HG02981 (cell line): ENCODE data around the gene TEX48.

ENCODE experiments used
- ATAC-seq: cut with Tn5 transposase; IDR thresholded peaks from one replicate; pipeline ENCODE4 v1.9.1; 2021; ENCODE audit warnings: mild to moderate bottlenecking, moderate library complexity; ENCODE audit not compliant: unreplicated experiment

Gene TEX48

GRCh38 chr9:114669961-114670360 is 12.0 kb downstream of the TEX48 start:
- no peak for ATAC-seq

DNA sequence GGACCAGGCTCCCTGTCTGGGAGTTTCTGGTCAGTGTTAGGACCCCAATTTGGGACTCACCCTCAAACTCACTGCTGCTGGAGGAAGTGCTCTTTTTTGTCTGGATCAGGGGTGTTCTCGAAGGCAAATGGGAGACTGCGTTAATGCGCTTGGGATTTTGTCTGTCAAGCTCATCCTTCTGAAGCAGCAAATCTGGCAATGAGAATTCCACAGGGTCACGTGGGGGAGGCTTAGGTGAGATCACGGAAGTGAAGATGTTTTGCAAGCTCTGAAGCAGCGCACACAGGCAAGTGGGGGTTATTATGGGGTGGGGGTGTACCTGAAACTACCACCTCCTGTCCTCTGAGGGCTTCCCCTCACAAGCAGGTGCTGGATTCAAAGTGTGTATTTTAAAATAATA is 13.8 kb downstream of the TEX48 start:
- ATAC-seq: no peak

GRCh38 chr9:114666851-114667250 is 15.1 kb downstream of the TEX48 start:
- ATAC-seq: no peak

- no peak for ATAC-seq
Observed at GRCh38 chr9:114666401-114666800, 15.6 kb downstream of the TEX48 start.

GRCh38 chr9:114664181-114664580 is 17.8 kb downstream of the TEX48 start:
- ATAC-seq: no peak

DNA sequence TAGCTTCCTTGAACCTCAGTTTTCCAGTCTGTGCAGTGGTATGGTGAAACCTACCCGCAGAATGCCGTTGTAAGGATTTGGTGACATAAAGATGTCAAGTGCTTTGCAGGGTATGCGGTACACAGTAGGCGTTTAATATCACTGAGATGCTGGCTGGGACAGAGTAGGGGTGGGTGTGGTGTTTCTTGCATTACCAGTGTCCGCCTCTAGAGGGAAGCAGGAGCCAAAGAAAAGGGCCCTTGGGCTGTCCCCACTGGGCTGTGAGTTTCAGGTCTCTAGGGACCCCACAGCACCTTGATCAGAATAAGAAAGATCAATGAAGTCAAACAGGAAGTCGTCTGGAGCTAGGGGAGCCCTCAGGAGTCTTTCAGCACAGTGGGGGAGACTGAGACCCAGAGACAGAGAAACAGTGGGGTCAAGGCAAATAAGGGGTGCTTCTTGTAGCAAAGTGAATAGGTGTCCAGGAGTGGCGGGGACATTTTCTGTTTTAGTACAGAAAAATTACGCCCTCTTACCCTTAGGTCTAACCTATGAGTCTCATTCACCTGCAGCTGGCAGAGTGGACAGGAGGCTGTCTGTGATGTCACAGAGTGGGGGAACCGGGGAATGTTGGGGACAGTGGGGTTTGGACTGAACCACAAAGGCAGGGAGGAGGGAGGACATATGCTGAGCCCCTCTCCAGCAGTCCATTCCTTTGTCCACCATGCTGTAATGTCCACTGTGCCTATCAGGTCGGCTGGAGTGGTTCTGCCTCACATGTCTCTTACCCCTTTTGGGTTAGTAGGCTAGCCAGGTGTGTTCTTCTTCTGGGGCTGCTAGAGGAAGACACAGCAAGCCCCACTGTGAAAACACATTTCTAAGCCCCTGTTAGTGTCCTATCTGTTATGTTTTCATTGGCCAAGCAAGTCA is 19.7 kb downstream of the TEX48 start:
- ATAC-seq: peak; percentile 85

DNA sequence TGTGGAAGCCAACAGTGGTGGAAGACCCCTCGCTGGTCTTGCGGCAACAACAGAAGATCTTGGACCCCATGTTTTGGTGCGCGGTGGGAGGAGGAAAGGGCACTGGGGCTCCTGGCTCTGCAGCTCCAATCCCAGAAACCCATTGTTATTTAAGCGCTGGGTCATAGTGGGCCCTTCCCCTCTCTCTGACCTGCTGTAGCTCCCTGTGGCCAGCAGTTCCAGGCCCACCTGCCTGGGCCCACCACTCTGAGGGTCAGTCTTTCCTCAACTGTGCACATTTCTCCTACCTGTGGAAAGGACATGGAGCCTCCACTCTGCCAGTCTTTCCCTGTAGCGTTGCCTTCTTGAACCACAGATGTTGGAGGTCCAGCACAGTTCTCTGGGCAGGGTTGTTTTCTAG is 24.3 kb downstream of the TEX48 start, which contains the start of gene TEX53:
Gene TEX53 (minus strand): TSS at position 101 of the 400 bp plus-strand sequence. CDS start 31 bp downstream, at position 70.
- ATAC-seq: no peak

- no peak for ATAC-seq
Observed at GRCh38 chr9:114656301-114656700, 25.7 kb downstream of the TEX48 start.

DNA sequence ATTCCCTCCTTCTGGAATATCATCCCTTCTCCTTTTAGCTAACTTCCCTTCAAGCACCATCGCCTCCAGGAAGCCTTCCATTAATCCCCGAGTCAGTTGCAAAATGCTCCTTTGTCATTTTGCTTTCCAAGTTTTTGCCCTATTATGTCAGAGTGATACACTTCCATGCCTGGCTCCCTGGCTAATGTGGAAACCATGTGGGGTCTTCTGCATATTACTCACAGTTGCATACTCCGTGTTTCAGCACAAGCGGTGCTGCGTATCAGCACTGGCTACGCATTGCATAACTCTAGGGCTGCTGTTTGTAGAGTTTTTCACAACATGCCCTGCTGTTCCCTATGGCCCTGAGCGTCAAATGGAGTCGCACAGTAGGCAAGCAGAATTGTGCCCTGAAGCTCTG is 26.3 kb downstream of the TEX48 start:
- ATAC-seq: no peak

DNA sequence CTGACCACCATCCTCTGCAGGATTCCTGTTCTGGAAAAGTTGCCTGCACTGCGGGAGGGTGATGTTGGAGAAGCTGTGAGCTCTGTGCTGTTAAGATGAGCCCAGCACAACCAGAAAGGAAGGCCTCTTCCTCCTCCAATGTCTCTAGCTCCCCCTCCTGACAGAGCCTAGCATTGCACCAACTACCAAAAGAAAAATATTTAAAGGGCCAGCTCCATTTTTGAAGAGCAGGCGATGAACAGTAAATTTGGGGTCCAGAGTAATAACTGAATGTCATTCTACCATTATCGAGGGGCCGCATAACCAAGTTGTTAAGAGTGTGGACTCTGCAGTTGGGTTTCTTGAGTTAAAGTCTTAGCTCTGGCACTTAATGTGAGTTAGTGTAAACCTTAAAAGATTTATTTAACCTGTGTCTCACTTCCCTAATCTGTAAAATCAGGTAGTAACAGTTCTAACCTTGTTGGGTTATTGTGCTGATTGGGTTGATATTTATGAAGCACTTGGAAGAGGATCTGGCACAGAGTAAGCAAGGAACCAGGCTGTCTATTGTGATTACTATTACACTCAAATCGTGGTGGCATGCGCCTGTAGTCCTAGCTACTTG is 28.3 kb downstream of the TEX48 start:
- peak; percentile 78 for ATAC-seq

DNA sequence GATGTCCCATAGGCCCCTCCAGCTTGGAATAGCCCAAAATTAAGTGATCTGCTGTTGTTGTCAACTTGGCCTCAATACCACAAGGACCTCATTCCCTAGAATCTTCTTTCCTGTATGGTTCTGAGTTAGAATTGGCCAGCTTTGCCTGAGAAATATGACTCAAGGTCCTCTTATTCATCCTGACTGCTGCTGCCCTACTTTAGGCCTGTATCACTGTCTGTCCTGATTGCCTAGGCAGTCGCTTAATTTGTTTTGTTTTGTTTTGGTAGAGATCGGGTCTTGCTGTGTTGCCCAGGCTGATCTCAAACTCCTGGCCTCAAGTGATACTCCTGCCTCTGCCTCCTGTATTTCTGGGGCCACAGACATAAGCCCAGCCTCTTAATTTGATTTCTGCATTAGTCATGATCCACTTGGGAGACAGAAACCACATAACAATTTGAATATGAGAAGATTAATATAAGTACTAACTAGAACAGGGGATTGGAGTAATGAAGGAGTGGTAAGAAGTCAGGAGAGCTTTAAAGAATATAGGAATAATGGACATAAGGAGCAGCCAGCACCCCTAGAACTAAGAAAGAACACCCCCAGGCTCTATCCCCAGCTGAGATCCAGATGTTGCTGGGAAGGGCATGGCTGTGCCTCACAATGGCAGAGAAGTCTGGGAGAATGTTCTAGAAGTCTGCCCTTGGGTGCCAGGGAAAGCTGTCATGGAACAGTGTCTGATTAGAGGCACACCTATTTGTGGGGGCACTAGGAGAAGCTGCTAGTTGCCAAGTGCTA is 29.0 kb downstream of the TEX48 start:
- no peak for ATAC-seq

GRCh38 chr9:114643896-114644295 is 38.1 kb downstream of the TEX48 start:
- ATAC-seq: no peak

DNA sequence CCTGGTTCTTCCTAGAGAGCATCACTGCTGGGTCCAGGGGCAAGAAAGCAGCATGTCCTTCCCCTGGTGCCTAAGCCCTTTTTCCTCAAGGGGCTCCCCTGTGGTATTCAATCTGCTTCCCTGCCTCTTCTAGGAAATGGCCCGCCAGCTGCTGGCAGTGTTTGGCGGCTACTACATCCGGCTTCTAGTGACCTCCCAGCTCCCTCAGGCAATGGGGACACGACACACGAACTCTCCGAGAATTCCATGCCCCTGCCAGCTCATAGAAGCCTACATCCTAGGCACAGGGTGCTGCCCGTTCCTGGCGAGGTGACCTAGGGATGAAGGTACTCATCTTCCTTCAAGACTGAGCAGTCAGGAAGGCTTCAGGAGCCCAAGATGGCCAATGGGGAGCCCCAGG is 39.0 kb downstream of the TEX48 start:
- no peak for ATAC-seq

DNA sequence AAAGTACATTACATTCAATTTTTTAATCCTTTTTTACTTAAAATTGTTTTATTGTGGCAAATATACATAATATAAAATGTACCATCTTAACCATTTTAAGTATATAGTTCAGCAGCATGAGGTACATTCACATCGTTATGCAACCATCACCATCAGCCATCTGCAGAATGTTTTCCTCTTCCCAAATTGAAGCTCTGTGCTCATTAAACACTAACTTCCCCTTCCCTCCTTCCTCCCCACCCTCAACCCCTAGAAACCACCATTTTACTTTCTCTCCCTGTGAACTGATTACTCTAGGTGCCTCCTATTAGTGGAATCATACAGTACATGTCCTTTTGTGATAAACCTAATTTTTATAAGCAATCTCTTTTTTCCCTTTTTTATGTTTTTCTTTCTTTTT is 40.0 kb downstream of the TEX48 start:
- no peak for ATAC-seq

DNA sequence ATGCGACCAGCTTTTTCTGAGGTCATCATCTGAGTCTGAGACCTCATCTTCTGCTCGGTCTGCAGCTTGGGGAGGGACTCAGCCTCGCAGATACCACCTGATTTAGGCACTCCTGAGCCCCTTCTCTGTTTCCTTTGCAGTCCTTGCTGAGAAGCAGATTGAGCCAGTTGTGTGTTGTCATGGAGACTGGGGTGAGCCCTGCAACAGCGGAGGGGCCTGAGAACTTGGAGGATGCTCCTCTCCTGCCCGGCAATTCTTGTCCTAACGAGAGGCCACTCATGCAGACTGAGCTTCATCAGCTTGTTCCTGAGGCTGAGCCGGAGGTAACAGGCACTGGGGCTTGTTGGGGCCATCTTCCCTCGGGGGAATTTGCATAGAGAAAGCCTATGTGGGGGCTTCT is 43.6 kb downstream of the TEX48 start:
- no peak for ATAC-seq

DNA sequence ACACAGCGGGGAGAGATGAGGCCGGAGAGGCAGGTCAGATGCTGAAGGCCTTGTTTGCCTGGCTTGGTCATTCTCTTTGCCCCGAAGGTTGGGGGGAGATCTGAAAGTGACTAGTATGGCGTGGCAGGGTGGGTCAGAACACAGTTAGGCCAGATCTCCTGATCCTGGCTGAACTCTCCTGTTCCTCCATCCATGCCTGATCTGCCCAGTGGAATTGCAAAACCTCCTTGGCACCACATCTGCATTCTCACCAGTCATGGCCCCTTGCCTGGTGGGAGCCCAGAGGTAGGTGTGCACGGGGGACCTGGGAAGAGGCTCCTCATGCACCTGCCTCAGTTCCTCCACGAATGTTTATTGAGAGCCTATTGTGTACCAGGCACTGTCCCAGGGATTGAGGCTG is 47.6 kb downstream of the TEX48 start:
- ATAC-seq: no peak

- ATAC-seq: no peak
Observed at GRCh38 chr9:114633438-114634089, 48.4 kb downstream of the TEX48 start.

GRCh38 chr9:114631166-114631565 is 50.8 kb downstream of the TEX48 start:
- no peak for ATAC-seq

GRCh38 chr9:114629563-114630090 is 52.4 kb downstream of the TEX48 start:
- no peak for ATAC-seq

DNA sequence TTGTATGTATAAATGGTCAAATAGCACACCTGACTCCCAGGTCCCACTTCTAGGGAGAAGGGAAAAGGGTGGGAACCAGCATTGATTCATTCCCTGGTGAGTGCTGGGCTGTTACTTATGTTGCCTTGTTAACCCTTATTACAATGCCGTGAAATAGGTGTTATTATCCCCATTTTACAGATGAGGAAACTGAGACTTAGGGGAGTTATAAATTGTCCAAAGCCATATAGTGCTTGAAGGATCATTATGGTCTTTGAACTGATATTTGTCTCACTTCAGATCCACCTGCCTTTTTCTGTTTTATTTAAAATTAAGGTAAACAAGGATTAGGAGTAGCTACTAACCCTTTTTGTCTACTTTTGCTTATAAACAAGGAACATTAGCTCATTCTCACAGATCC is 54.4 kb downstream of the TEX48 start:
- ATAC-seq: no peak
